Kidney (tissue), 14 donors: Measurements from ENCODE around the gene ANKUB1. TPM values are rescaled to one million over a fixed set of nuclear protein-coding genes. Genes with fewer than 3 reads are reported as not detected.

Experiments used
- DNase-seq, 5 donors: peaks; one replicate each; pipeline ENCODE4 v3.0.0-alpha.2; 2013 to 2020
- FAIRE-seq: peaks from 2 replicates; lab custom pipeline; 2012; peaks lifted over from hg19 to GRCh38; lab: Jason Lieb, UNC
- H3K27ac ChIP-seq, 2 donors: one replicate each; pipeline ENCODE4 v1.7.0; 2013; ENCODE audit warnings: low read depth in 2 of 2, low read length in 2 of 2, inconsistent platforms in 1 of 2
- H3K27me3 ChIP-seq: one replicate; pipeline ENCODE4 v1.7.1; 2013; ENCODE audit warnings: low read length, inconsistent platforms; ENCODE audit not compliant: control insufficient read depth, insufficient read depth
- H3K36me3 ChIP-seq, 3 donors: one replicate each; pipeline versions ENCODE4 v1.7.0 to v1.7.1; 2013; ENCODE audit warnings: low read length in 3 of 3, control low read depth in 1 of 3, inconsistent platforms in 1 of 3; ENCODE audit not compliant: insufficient read depth in 3 of 3, control insufficient read depth in 2 of 3
- H3K4me1 ChIP-seq, 3 donors: one replicate each; pipeline versions ENCODE4 v1.7.0 to v1.7.1; 2013; ENCODE audit warnings: low read length in 3 of 3, inconsistent platforms in 1 of 3, low read depth in 1 of 3; ENCODE audit not compliant: control insufficient read depth in 2 of 3, insufficient read depth in 2 of 3
- H3K4me3 ChIP-seq, 3 donors: one replicate each; pipeline versions ENCODE4 v1.7.0 to v1.8.1; 2013; ENCODE audit warnings: low read length in 3 of 3, control low read depth in 1 of 3, inconsistent platforms in 1 of 3
- H3K9ac ChIP-seq, 3 donors: one replicate each; pipeline versions ENCODE4 v1.7.0 to v1.7.1; 2013; ENCODE audit warnings: low read length in 3 of 3, control low read depth in 1 of 3, inconsistent platforms in 1 of 3
- H3K9me3 ChIP-seq, 3 donors: one replicate each; pipeline versions ENCODE4 v1.7.0 to v1.7.1; 2013; ENCODE audit warnings: low read length in 3 of 3, control low read depth in 1 of 3, inconsistent platforms in 1 of 3; ENCODE audit not compliant: control insufficient read depth in 2 of 3, insufficient read depth in 1 of 3
- intact Hi-C: fragments of 100-400 bp; cut with DNase I; formaldehyde crosslinking; loops from one replicate; pipeline ENCODE4 v1.11.1; 2022
- polyA plus RNA-seq: library from polyadenylated mRNA; stranded (reverse); fragments of 350-450 nt; fragmentation: Illumina TruSeq; extraction: RNeasy Lipid Tissue Mini Kit (QIAGEN cat#74804); gene quantifications from one replicate; pipeline ENCODE4 v1.2.3, GENCODE V29; 2014; ENCODE audit warnings: low read depth, low replicate concordance; ENCODE audit not compliant: insufficient read depth
- total RNA-seq: library from RNA; stranded (reverse); fragmentation: NEBNext Ultra II Directional; extraction: Animal tissue kit (Norgen Biotek cat#: 25700); gene quantifications from one replicate; pipeline ENCODE4 v1.2.1, GENCODE V29; 2021
- TF ChIP-seq, protein P1 (sequence below): IDR thresholded peaks from 3 replicates; pipeline ENCODE4 v1.5.1; 2012; ENCODE audit warnings: mild to moderate bottlenecking, moderate library complexity, borderline replicate concordance; ENCODE audit not compliant: insufficient read depth; ENCODE audit errors: extremely low read depth
- donor health status: control.
- donor health status: control.
- donor health status: control.
- donor health status: control.
- donor health status: control.
- donor health status: DM: yes; HTN: yes; CAD: no.
- donor health status: Normal renal cell carcinoma (clear cell type).

ANKUB1 gene
- total and polyA plus RNA-seq, 2 donors from 2014 or later: not detected

DNA sequence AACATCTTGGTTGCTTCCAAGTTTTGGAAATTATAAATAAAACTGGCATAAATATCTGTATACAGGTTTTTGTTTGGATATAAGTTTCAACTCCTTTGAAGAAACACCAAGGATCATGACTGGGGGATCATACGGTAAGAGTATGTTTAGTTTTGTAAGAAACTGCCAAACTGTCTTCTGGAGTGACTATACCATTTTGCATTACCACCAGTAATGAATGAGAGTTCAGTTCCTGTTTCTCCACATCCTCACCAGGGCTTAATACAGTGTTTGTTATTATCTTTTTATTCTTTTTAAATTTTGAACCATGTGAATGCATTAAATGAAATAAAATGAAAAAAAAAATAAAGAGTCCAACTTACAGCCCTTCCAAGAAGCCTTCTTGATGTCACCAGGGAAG is 3.7 kb upstream of the ANKUB1 start:
- H3K27me3 ChIP-seq: no peaks in the 10 kb centered on the region
- H3K4me1 ChIP-seq: no peaks in the 10 kb centered on the region
- no peak overlapping the region for H3K9ac ChIP-seq
- intact Hi-C loops: no loop called here
- no peaks in the 10 kb centered on the region for H3K36me3 ChIP-seq
- FAIRE-seq (no peak), DNase-seq (no peak)
- H3K9me3 ChIP-seq: no peaks in the 10 kb centered on the region
- H3K4me3 ChIP-seq: no peak overlapping the region
- TF ChIP-seq, protein P1, sequence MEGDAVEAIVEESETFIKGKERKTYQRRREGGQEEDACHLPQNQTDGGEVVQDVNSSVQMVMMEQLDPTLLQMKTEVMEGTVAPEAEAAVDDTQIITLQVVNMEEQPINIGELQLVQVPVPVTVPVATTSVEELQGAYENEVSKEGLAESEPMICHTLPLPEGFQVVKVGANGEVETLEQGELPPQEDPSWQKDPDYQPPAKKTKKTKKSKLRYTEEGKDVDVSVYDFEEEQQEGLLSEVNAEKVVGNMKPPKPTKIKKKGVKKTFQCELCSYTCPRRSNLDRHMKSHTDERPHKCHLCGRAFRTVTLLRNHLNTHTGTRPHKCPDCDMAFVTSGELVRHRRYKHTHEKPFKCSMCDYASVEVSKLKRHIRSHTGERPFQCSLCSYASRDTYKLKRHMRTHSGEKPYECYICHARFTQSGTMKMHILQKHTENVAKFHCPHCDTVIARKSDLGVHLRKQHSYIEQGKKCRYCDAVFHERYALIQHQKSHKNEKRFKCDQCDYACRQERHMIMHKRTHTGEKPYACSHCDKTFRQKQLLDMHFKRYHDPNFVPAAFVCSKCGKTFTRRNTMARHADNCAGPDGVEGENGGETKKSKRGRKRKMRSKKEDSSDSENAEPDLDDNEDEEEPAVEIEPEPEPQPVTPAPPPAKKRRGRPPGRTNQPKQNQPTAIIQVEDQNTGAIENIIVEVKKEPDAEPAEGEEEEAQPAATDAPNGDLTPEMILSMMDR: no peak
- H3K27ac ChIP-seq: no peak overlapping the region

DNA sequence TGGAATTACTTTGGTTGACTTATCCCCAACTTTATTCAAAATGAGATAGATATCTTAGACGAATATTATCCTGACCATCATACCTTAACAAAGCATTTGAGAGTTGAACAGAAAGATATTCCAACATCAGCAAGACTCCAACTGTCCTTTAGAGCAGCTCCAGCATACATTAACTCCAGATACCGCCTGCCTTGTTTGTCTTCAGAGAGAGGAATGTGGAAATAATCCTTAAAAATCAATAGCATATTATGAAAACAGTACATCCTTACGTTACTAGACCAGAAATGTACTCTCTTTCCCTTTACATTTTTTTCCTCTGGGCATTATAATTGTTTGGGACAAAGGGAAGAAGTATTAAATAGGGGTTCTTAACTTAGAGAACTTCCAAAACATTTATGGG is 1.7 kb downstream of the ANKUB1 start:
- Histone ChIP-seq H3K27ac (no peak overlapping the region), H3K9me3 (no peaks in the 10 kb centered on the region), H3K27me3 (no peaks in the 10 kb centered on the region), H3K4me3 (no peak overlapping the region), H3K36me3 (no peaks in the 10 kb centered on the region), H3K9ac (no peak overlapping the region), H3K4me1 (no peaks in the 10 kb centered on the region)
- DNase-seq (no peak), FAIRE-seq (no peak)
- intact Hi-C loops: no loop called here
- TF ChIP-seq, protein P1: no peak

DNA sequence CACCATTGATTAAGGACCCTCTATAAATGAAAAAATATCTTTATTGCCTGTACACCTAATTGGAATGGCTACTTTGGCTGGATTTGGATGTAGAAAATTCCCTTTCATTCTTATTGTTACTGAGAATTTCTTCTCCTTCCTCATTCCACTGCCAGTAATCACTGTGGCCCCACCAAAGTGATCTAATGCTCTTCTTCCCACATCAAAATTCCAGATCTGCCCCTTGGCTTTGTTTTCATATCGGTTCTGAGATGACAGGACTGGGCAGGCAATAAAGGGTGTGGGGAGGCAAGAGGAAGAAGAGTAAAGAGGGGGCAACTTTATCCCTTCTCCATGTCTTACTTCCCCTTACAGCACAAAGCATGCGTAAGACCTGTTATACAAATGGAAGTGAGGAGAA is 2.1 kb downstream of the ANKUB1 start:
- Histone ChIP-seq H3K4me1 (no peaks in the 10 kb centered on the region), H3K27ac (no peak overlapping the region), H3K27me3 (no peaks in the 10 kb centered on the region), H3K4me3 (no peak overlapping the region), H3K36me3 (no peaks in the 10 kb centered on the region), H3K9ac (no peak overlapping the region), H3K9me3 (no peaks in the 10 kb centered on the region)
- DNase-seq: no peak
- intact Hi-C loops: no loop called here
- FAIRE-seq: no peak
- TF ChIP-seq, protein P1: no peak

DNA sequence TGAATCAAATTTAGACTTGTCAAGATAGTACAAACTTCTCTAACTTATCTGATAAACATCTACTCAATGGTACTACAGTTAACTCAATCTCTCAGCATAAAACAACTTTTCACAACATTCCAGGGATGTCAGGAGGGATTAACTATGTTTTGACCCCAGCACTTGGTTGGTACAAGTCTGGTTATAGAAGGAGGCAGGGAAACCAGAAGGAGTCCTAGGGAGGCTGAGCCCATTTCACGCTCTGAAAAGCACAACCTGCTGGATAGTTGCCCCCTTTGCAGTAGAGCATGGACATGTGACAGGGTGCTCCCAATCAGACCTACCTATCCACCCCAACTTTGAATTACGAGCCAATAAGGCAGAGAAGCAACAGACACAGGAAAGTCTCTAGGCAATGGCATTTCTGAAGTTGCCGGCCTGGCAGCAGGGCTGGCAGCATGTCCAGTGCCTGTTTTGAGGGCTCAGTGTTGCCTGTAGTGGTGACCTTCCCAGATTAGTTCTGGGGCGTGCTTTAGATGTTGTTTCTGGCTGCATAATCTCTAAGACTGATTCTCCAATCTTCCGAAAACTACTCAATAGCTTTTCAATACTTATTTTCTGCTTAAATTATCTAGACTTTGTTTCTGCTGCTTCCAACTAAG is 8.2 kb downstream of the ANKUB1 start:
- DNase-seq: no peak
- Histone ChIP-seq H3K27me3 (no peaks in the 10 kb centered on the region), H3K9ac (no peak overlapping the region), H3K27ac (no peak overlapping the region), H3K9me3 (no peaks in the 10 kb centered on the region), H3K36me3 (no peaks in the 10 kb centered on the region), H3K4me3 (no peak overlapping the region), H3K4me1 (no peaks in the 10 kb centered on the region)
- TF ChIP-seq, protein P1: no peak
- FAIRE-seq: no peak
- intact Hi-C loops: no loop called here
